Fibroblast of lung (primary cell): ENCODE measurements around the gene CZIB. TPM values are rescaled to one million over a fixed set of nuclear protein-coding genes. Genes with fewer than 3 reads are reported as not detected.

Experiments used
- DNase-seq, 2 donors: peaks; one replicate each; pipeline versions ENCODE4 v3.0.0 to v3.0.0-alpha.2; 2010; ENCODE audit warnings: low read depth in 2 of 2
- H2AFZ ChIP-seq: 2 replicates; pipeline ENCODE4 v1.5.1; 2012; ENCODE audit warnings: low read length, control low read depth, inconsistent platforms
- H3K27ac ChIP-seq: 2 replicates; pipeline ENCODE4 v1.5.1; 2011; ENCODE audit warnings: low read length, control low read depth; ENCODE audit not compliant: insufficient read depth
- H3K27me3 ChIP-seq: 2 replicates; pipeline ENCODE4 v1.5.1; 2011; ENCODE audit warnings: mild to moderate bottlenecking, low read length; ENCODE audit not compliant: control insufficient read depth, insufficient read depth
- H3K36me3 ChIP-seq: 2 replicates; pipeline ENCODE4 v1.5.1; 2011; ENCODE audit warnings: low read length; ENCODE audit not compliant: control insufficient read depth, insufficient read depth
- H3K4me1 ChIP-seq: 2 replicates; pipeline ENCODE4 v1.5.1; 2011; ENCODE audit warnings: low read length; ENCODE audit not compliant: control insufficient read depth, insufficient read depth; ENCODE audit errors: extremely low read depth
- H3K4me2 ChIP-seq: 2 replicates; pipeline ENCODE4 v1.5.1; 2011; ENCODE audit warnings: low read length, control low read depth; ENCODE audit not compliant: insufficient read depth; ENCODE audit errors: extremely low read depth
- H3K4me3 ChIP-seq, 4 experiments: fragments of 200-600 bp in 1 of 4; sonication (generic) in 1 of 4; replicated peaks in 1 of 4; 2 replicates each; pipeline ENCODE4 v1.5.1; 2011 to 2016; ENCODE audit warnings: low read length in 4 of 4, low read depth in 3 of 4, mild to moderate bottlenecking in 3 of 4, control low read depth in 2 of 4, inconsistent platforms in 1 of 4, mixed read lengths in 1 of 4; ENCODE audit not compliant: insufficient read depth in 1 of 4; ENCODE audit errors: control extremely low read depth in 1 of 4
- H3K79me2 ChIP-seq: 2 replicates; pipeline ENCODE4 v1.5.1; 2012; ENCODE audit warnings: mild to moderate bottlenecking, low read length, inconsistent platforms; ENCODE audit not compliant: control insufficient read depth, insufficient read depth
- H3K9ac ChIP-seq: 2 replicates; pipeline ENCODE4 v1.5.1; 2011; ENCODE audit warnings: mild to moderate bottlenecking, low read length, control low read depth; ENCODE audit not compliant: insufficient read depth
- H3K9me3 ChIP-seq: 2 replicates; pipeline ENCODE4 v1.5.1; 2012; ENCODE audit warnings: low read depth, low read length; ENCODE audit not compliant: control insufficient read depth, insufficient read depth
- H4K20me1 ChIP-seq: 2 replicates; pipeline ENCODE4 v1.5.1; 2011; ENCODE audit warnings: low read length; ENCODE audit not compliant: control insufficient read depth, insufficient read depth; ENCODE audit errors: extremely low read depth
- EZH2 ChIP-seq: IDR thresholded peaks from 2 replicates; pipeline ENCODE4 v1.5.1; 2012; ENCODE audit warnings: low read length, control low read depth, mild to moderate bottlenecking; ENCODE audit errors: missing control alignments
- polyA plus RNA-seq, 2 donors: library from polyadenylated mRNA; depleted of rRNA in 1 of 2; stranded (reverse) in 1 of 2; unstranded in 1 of 2; fragments of >200 nt; gene quantifications; 2 replicates each; pipeline ENCODE4 v1.2.1, GENCODE V29; 2011 to 2012; ENCODE audit warnings: missing spikeins in 1 of 2
- total RNA-seq: library from RNA; depleted of rRNA; stranded (reverse); fragments of >200 nt; gene quantifications from 2 replicates; pipeline ENCODE4 v1.2.1, GENCODE V29; 2014
- TF ChIP-seq, protein P1 (sequence below), 2 donors: IDR thresholded peaks in 1 of 2; conservative IDR thresholded peaks in 1 of 2; 1 replicate in 1 of 2; 2 replicates in 1 of 2; pipeline ENCODE4 v1.5.1; 2011 to 2012; ENCODE audit warnings: low read length in 2 of 2, control low read depth in 1 of 2, inconsistent platforms in 1 of 2, low read depth in 1 of 2, mild to moderate bottlenecking in 1 of 2

The CZIB gene
- total and polyA plus RNA-seq, 2 donors (not counting 1 experiment from before 2014, with no cell fraction given) = 56.5 to 99.4 TPM

DNA sequence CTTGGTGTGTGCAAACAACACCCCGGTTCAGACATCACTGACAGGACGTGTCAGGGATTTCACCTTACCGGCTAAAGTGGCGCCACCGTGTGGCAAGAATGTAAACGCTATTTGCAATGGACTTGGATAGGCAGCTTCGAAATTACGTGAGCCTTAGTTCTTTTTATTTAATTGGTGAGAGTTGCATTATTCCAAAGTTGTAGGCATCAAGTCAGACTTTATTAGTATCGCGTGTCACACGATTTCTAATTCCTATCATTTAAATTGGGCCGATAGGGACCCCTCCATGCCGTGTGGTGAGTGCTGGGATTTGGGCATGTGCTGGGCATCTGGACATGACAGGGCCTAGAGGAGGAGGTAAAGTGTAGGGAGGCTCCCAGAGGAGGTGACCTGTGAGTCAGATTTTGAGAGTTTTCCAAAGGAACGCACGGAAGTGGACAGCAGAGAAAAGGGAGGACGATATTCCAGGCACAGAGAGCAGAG is 38.3 kb downstream of the CZIB start:
- H2AFZ ChIP-seq = no peak overlapping the region
- H3K79me2 ChIP-seq = no peaks in the 10 kb centered on the region
- no peaks in the 10 kb centered on the region for H3K9me3 ChIP-seq
- no peaks in the 10 kb centered on the region for H3K36me3 ChIP-seq
- no peak overlapping the region for H3K4me2 ChIP-seq
- TF ChIP-seq EZH2 = no peak
- TF ChIP-seq, protein P1, sequence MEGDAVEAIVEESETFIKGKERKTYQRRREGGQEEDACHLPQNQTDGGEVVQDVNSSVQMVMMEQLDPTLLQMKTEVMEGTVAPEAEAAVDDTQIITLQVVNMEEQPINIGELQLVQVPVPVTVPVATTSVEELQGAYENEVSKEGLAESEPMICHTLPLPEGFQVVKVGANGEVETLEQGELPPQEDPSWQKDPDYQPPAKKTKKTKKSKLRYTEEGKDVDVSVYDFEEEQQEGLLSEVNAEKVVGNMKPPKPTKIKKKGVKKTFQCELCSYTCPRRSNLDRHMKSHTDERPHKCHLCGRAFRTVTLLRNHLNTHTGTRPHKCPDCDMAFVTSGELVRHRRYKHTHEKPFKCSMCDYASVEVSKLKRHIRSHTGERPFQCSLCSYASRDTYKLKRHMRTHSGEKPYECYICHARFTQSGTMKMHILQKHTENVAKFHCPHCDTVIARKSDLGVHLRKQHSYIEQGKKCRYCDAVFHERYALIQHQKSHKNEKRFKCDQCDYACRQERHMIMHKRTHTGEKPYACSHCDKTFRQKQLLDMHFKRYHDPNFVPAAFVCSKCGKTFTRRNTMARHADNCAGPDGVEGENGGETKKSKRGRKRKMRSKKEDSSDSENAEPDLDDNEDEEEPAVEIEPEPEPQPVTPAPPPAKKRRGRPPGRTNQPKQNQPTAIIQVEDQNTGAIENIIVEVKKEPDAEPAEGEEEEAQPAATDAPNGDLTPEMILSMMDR (conservative IDR thresholded peaks at IDR 0.05 in 1 of 2, IDR thresholded peaks at IDR 0.05 in 1 of 2; ENCODE audit: low read depth in 1 of 2, low read length in 2 of 2) = peak; percentile 64 to 67
- H3K27me3 ChIP-seq = no peaks in the 10 kb centered on the region
- no peak overlapping the region for H3K4me3 ChIP-seq
- H3K4me1 ChIP-seq = peaks cover 43% of the 10 kb centered on the region
- H3K27ac ChIP-seq = peak overlapping the region; percentile 68
- no peak overlapping the region for H3K9ac ChIP-seq
- H4K20me1 ChIP-seq = no peaks in the 10 kb centered on the region
- DNase-seq = peak; percentile 68 to 80

DNA sequence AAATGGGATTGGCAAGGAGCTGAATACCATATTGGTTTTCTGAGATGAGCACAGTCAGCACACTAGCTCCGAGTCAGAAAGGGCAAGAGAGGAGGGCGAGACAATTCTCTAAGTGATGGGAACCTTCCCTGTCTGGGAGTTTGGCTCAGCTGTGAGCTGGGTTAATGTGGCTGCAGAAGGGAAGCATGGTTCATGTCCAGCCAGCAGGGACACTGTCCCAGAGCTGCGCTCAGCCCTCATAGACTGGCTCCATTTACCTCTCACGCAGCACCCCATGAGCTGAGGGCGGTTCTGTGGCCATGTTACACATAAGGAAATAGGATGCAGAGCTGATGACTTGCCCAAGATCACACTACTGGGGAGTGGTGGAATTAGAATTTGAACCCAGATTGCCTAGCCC is 39.5 kb downstream of the CZIB start:
- Histone ChIP-seq H3K4me3 (no peak overlapping the region), H3K27me3 (no peaks in the 10 kb centered on the region), H3K27ac (peak overlapping the region; percentile 68), H4K20me1 (no peaks in the 10 kb centered on the region), H3K36me3 (no peaks in the 10 kb centered on the region), H3K79me2 (no peaks in the 10 kb centered on the region), H2AFZ (no peak overlapping the region), H3K4me2 (no peak overlapping the region), H3K4me1 (peaks cover 51% of the 10 kb centered on the region), H3K9ac (no peak overlapping the region), H3K9me3 (no peaks in the 10 kb centered on the region)
- TF ChIP-seq, protein P1 (conservative IDR thresholded peaks at IDR 0.05 in 1 of 2, IDR thresholded peaks at IDR 0.05 in 1 of 2; ENCODE audit: low read depth in 1 of 2, low read length in 2 of 2) = no peak
- no peak for TF ChIP-seq EZH2
- no peak for DNase-seq

DNA sequence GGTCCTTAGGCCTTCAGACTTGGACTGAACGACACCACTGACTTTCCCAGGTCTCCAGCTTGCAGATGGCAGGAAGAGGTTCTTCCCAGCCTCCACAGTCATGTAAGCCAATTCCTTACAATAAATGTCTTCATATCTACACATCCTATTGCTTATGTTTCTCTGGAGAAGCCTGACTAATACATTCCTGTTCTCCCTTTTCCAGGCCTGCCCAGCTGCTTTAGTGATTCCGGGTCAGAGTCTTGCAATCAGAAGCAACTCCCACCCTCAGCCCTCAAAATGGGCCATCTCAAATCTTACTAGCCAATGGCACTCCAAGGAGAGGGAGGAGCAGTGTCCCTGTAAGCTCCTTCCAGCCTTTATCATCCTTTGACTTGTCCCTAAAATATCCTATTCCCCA is 40.2 kb downstream of the CZIB start:
- peak; percentile 59 to 86 for DNase-seq
- peaks cover 51% of the 10 kb centered on the region for H3K4me1 ChIP-seq
- no peaks in the 10 kb centered on the region for H4K20me1 ChIP-seq
- H2AFZ ChIP-seq = no peak overlapping the region
- H3K9me3 ChIP-seq = no peaks in the 10 kb centered on the region
- H3K36me3 ChIP-seq = no peaks in the 10 kb centered on the region
- TF ChIP-seq, protein P1 (conservative IDR thresholded peaks at IDR 0.05 in 1 of 2, IDR thresholded peaks at IDR 0.05 in 1 of 2; ENCODE audit: low read depth in 1 of 2, low read length in 2 of 2) = no peak
- TF ChIP-seq EZH2 = no peak
- peak overlapping the region; percentile 68 for H3K27ac ChIP-seq
- no peaks in the 10 kb centered on the region for H3K27me3 ChIP-seq
- H3K9ac ChIP-seq = no peak overlapping the region
- no peak overlapping the region for H3K4me3 ChIP-seq
- H3K79me2 ChIP-seq = no peaks in the 10 kb centered on the region
- no peak overlapping the region for H3K4me2 ChIP-seq
